ENCODE measurements around the gene RASSF1. TPM values are rescaled to one million over a fixed set of nuclear protein-coding genes. Genes with fewer than 3 reads are reported as not detected.
A peak's percentile ranks its signal among the peaks of the same experiment; 100 is the strongest.

RASSF1 gene
- total and polyA plus RNA-seq, 10 of the 15 experiments (the other 5 are each of a cell fraction or from before 2014, with no cell fraction given), result 4.4 to 59.6 (median 37.2) TPM

DNA sequence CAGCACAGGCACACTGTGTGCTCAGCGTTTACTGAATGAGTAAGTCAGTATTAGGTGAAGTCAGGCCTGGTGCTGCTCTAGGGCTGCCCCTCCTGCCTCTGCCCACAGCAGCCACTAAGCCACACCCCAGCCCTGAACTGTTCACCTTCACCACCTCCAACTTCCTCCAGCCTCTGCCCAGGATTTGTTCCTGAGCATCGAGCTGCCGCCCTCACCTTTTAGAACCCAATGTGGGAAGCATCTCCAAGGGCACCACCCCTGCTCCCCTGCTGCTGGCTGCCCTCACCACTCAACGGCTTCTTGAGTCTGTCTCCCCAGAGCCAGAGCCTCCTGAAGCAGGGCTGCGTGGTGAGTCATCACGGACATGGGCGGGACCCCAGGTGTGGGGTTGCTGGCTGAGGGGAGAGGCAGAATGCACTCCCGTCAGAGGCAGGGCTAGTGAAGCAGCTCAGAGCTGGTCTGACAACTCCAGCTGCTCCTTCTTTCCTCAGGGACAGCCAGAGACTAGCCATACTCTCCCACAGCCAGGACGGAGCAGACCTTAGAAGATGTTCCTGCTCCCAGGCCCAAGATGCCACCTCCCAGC is 23.9 kb downstream of the RASSF1 start:
- Histone ChIP-seq H3K27ac (ENCODE audit: control insufficient read depth, insufficient read depth) (no peak overlapping the region), H3K36me3 (ENCODE audit: control insufficient read depth in 2 of 2, insufficient read depth in 2 of 2, low read length in 1 of 2) (peaks cover 0 to 2% of the 10 kb centered on the region in 2 experiments; a peak in 1 of 4 replicates), H3K4me3 (no peak overlapping the region), H3K79me2 (ENCODE audit: control insufficient read depth, insufficient read depth, low read length) (peaks cover 5% of the 10 kb centered on the region), H2AFZ (ENCODE audit: control insufficient read depth, low read depth, low read length) (no peak overlapping the region), H3K27me3 (replicated peaks in 1 of 2; ENCODE audit: control insufficient read depth in 2 of 2, insufficient read depth in 2 of 2, low read length in 1 of 2) (no peaks in the 10 kb centered on the region), H3K9me3 (replicated peaks; ENCODE audit: control insufficient read depth, insufficient read depth, low read length) (no peaks in the 10 kb centered on the region), H3K9ac (ENCODE audit: control insufficient read depth, insufficient read depth, low read length) (no peak overlapping the region), H3K4me2 (ENCODE audit: control insufficient read depth, insufficient read depth) (no peak overlapping the region), H4K20me1 (ENCODE audit: control insufficient read depth, insufficient read depth) (no peaks in the 10 kb centered on the region), H3K4me1 (ENCODE audit: control insufficient read depth, insufficient read depth, low read length) (peaks cover 18% of the 10 kb centered on the region)
- TF ChIP-seq SMARCA5 (IDR thresholded peaks at IDR 0.05), result no peak
- no peak for TF ChIP-seq CBX5 (IDR thresholded peaks at IDR 0.05; ENCODE audit: low read depth)
- TF ChIP-seq DPF2 (IDR thresholded peaks at IDR 0.05), result 0 out of 2 replicates have a peak, but pooled peaks have one; percentile 23
- POLR2A ChIA-PET, result interaction anchor here (0.6 to 1.6 kb wide), 5 partner anchors 10 to 322 kb away, joined by 3 to 7 read pairs (median 5); partner anchors contain the start of genes HYAL3 and NAA80
- ATAC-seq (peak; percentile 54), FAIRE-seq (peak; percentile 47), DNase-seq (ENCODE audit: low read depth, low spot score) (no peak)
- RAD21 ChIA-PET (ENCODE audit: unreplicated experiment), result interaction anchor here (0.9 kb wide), 1 partner anchor 17 kb away, joined by 3 read pairs; the partner anchor contains the start of genes HYAL3 and NAA80
- intact Hi-C loops (cut with micrococcal nuclease; ENCODE audit: unreplicated experiment), result no loop called here
- no TSS peak for BruUV-seq (replicated peaks)
- SMC1A ChIA-PET (ENCODE audit: uncharacterized antibody, unreplicated experiment), result interaction anchor here (0.7 to 1.3 kb wide), 3 partner anchors 17 to 44 kb away, joined by 3 to 4 read pairs (median 3); no protein-coding TSS in a partner anchor
- in situ Hi-C loops (cut with MboI), result no loop called here
- 25% methylated on average over 9 of the region's 9 CpGs for WGBS (ENCODE audit: insufficient coverage, insufficient replicate concordance, low lambda C conversion rate, missing lambda C conversion rate)
- CTCF ChIA-PET, result no interaction called here

DNA sequence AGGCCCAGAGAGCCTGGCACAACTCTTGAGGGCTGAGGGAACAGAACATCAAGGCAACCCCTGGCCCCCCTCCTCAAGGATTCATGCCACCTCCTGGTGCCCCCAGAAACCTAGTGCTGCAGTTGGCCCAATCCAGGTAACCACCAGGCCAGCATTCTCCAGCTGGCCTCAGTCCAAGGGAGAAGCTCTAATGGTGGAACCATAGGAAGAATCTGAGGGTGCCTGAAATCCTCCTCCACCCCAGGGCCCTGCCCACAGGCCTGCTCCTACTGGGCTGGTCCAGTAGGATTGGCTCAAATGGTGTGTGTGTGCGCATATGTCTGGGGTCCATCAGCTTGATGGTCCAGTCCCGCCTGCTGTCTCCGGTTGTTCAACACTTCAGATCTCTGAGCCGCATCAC is 25.8 kb downstream of the RASSF1 start:
- ChIA-PET SMC1A (ENCODE audit: uncharacterized antibody, unreplicated experiment) (no interaction called here), POLR2A (interaction anchor here (0.7 kb wide), 1 partner anchor 8 kb away, joined by 5 read pairs; no protein-coding TSS in a partner anchor), RAD21 (ENCODE audit: unreplicated experiment) (no interaction called here), CTCF (interaction anchor here (0.6 to 1.7 kb wide), 2 partner anchors 9 kb away, joined by 3 to 8 read pairs; no protein-coding TSS in a partner anchor)
- peaks cover 8% of the 10 kb centered on the region for H3K4me1 ChIP-seq (ENCODE audit: control insufficient read depth, insufficient read depth, low read length)
- H3K27me3 ChIP-seq (replicated peaks in 1 of 2; ENCODE audit: control insufficient read depth in 2 of 2, insufficient read depth in 2 of 2, low read length in 1 of 2), result no peaks in the 10 kb centered on the region
- H3K4me3 ChIP-seq, result no peak overlapping the region
- ATAC-seq (no peak), DNase-seq (ENCODE audit: low read depth, low spot score) (no peak), FAIRE-seq (no peak)
- in situ Hi-C loops (cut with MboI) (no loop called here), intact Hi-C loops (cut with micrococcal nuclease; ENCODE audit: unreplicated experiment) (no loop called here)
- H2AFZ ChIP-seq (ENCODE audit: control insufficient read depth, low read depth, low read length), result no peak overlapping the region
- TF ChIP-seq ZSCAN29 (IDR thresholded peaks at IDR 0.05) (no peak), ZNF622 (IDR thresholded peaks at IDR 0.05) (no peak), ZNF207 (IDR thresholded peaks at IDR 0.05; ENCODE audit: borderline replicate concordance) (no peak), IKZF1 (conservative IDR thresholded peaks at IDR 0.05) (no peak), KLF5 (IDR thresholded peaks at IDR 0.05; ENCODE audit: partially characterized antibody) (no peak), TARDBP (IDR thresholded peaks at IDR 0.05; ENCODE audit: borderline replicate concordance) (no peak)
- TF ChIP-seq, protein P1, sequence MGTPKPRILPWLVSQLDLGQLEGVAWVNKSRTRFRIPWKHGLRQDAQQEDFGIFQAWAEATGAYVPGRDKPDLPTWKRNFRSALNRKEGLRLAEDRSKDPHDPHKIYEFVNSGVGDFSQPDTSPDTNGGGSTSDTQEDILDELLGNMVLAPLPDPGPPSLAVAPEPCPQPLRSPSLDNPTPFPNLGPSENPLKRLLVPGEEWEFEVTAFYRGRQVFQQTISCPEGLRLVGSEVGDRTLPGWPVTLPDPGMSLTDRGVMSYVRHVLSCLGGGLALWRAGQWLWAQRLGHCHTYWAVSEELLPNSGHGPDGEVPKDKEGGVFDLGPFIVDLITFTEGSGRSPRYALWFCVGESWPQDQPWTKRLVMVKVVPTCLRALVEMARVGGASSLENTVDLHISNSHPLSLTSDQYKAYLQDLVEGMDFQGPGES (IDR thresholded peaks at IDR 0.05), result no peak
- H3K79me2 ChIP-seq (ENCODE audit: control insufficient read depth, insufficient read depth, low read length), result no peaks in the 10 kb centered on the region
- H3K9me3 ChIP-seq (replicated peaks; ENCODE audit: control insufficient read depth, insufficient read depth, low read length), result no peaks in the 10 kb centered on the region
- H3K36me3 ChIP-seq (ENCODE audit: control insufficient read depth in 2 of 2, insufficient read depth in 2 of 2, low read length in 1 of 2), result peaks cover 0 to 2% of the 10 kb centered on the region in 2 experiments; a peak in 1 of 4 replicates
- no peak overlapping the region for H3K27ac ChIP-seq (ENCODE audit: control insufficient read depth, insufficient read depth)
- no TSS peak for BruUV-seq (replicated peaks)
- no peaks in the 10 kb centered on the region for H4K20me1 ChIP-seq (ENCODE audit: control insufficient read depth, insufficient read depth)
- WGBS (ENCODE audit: insufficient coverage, insufficient replicate concordance, low lambda C conversion rate, missing lambda C conversion rate), result 98% methylated on average over 4 of the region's 4 CpGs
- H3K4me2 ChIP-seq (ENCODE audit: control insufficient read depth, insufficient read depth), result no peak overlapping the region
- H3K9ac ChIP-seq (ENCODE audit: control insufficient read depth, insufficient read depth, low read length), result no peak overlapping the region

Measured in GM12878 (cell line).